SK-N-SH (cell line): ENCODE results near the gene ZNF503. TPM values are rescaled to one million over a fixed set of nuclear protein-coding genes. Genes with fewer than 3 reads are reported as not detected.
A peak's percentile ranks its signal among the peaks of the same experiment; 100 is the strongest.

ENCODE experiments used
- CTCF ChIA-PET: fragments of 300-600, 350-600 bp; formaldehyde crosslinking; extraction: SDS; loops from one replicate; lab custom pipeline; 2021; lab: Yijun Ruan, JAX
- POLR2A ChIA-PET: fragments of 350-600 bp; sonication (Branson Sonifier 250); formaldehyde crosslinking; extraction: SDS; loops from one replicate; lab custom pipeline; 2020; ENCODE audit warnings: antibody characterized with exemption, inconsistent platforms; lab: Yijun Ruan, JAX
- DNase-seq: peaks from one replicate; pipeline ENCODE4 v3.0.0; 2012
- H2AFZ ChIP-seq: fragments of 200-600 bp; sonication (generic); 2 replicates; pipeline ENCODE4 v1.8.1; 2016; ENCODE audit warnings: antibody characterized with exemption, mild to moderate bottlenecking, low read depth
- H3F3A ChIP-seq: fragments of 200-600 bp; sonication (generic); replicated peaks from 2 replicates; pipeline ENCODE3; 2016; ENCODE audit warnings: antibody characterized with exemption, mild to moderate bottlenecking; ENCODE audit not compliant: insufficient read depth
- H3K27ac ChIP-seq, 2 experiments: fragments of 200-500 bp in 1 of 2; fragments of 200-600 bp in 1 of 2; sonication (Bioruptor generic) in 1 of 2; sonication (generic), shearing (Covaris generic) in 1 of 2; 2 replicates each; pipeline versions ENCODE4 v1.5.1 to v1.6.1; 2014 to 2016; ENCODE audit warnings: low read depth in 2 of 2, inconsistent platforms in 1 of 2, low read length in 1 of 2, mild to moderate bottlenecking in 1 of 2, mixed read lengths in 1 of 2
- H3K27me3 ChIP-seq: fragments of 200-600 bp; sonication (generic), shearing (Covaris generic); 2 replicates; pipeline ENCODE4 v1.6.1; 2016; ENCODE audit warnings: mixed run types; ENCODE audit not compliant: insufficient read depth
- H3K36me3 ChIP-seq, 2 experiments: fragments of 200-500 bp in 1 of 2; fragments of 200-600 bp in 1 of 2; sonication (Bioruptor generic) in 1 of 2; sonication (generic) in 1 of 2; replicated peaks in 1 of 2; 2 replicates each; pipeline versions ENCODE3 to v1.5.1; 2014 to 2016; ENCODE audit warnings: low read length in 1 of 2, mild to moderate bottlenecking in 1 of 2; ENCODE audit not compliant: insufficient read depth in 2 of 2, control insufficient read depth in 1 of 2
- H3K4me1 ChIP-seq, 2 experiments: fragments of 200-500 bp in 1 of 2; fragments of 200-600 bp in 1 of 2; sonication (Bioruptor generic) in 1 of 2; sonication (generic), shearing (Covaris generic) in 1 of 2; 2 replicates each; pipeline versions ENCODE4 v1.5.1 to v1.6.1; 2014 to 2016; ENCODE audit warnings: low read depth in 1 of 2, low read length in 1 of 2, mixed run types in 1 of 2; ENCODE audit not compliant: insufficient read depth in 2 of 2, control insufficient read depth in 1 of 2
- H3K4me2 ChIP-seq: fragments of 200-600 bp; sonication (generic), shearing (Covaris generic); 2 replicates; pipeline ENCODE4 v1.6.1; 2017; ENCODE audit warnings: mixed run types
- H3K4me3 ChIP-seq, 2 experiments: fragments of 200-500 bp in 1 of 2; fragments of 200-600 bp in 1 of 2; sonication (Bioruptor generic) in 1 of 2; sonication (generic), shearing (Covaris generic) in 1 of 2; 2 replicates each; pipeline versions ENCODE4 v1.5.1 to v1.8.1; 2014 to 2016; ENCODE audit warnings: low read depth in 2 of 2, inconsistent platforms in 1 of 2, low read length in 1 of 2, mild to moderate bottlenecking in 1 of 2, mixed read lengths in 1 of 2, moderate library complexity in 1 of 2
- H3K79me2 ChIP-seq: fragments of 200-600 bp; sonication (generic); 2 replicates; pipeline ENCODE4 v1.8.1; 2017; ENCODE audit warnings: mild to moderate bottlenecking; ENCODE audit not compliant: insufficient read depth
- H3K9ac ChIP-seq: fragments of 200-600 bp; sonication (generic); 2 replicates; pipeline ENCODE4 v1.6.1; 2017; ENCODE audit warnings: mixed run types
- H3K9me2 ChIP-seq: fragments of 200-600 bp; sonication (generic); 2 replicates; pipeline ENCODE4 v1.6.1; 2017; ENCODE audit warnings: mixed run types
- H3K9me3 ChIP-seq: fragments of 200-600 bp; sonication (generic); 2 replicates; pipeline ENCODE4 v1.6.1; 2017; ENCODE audit warnings: mixed run types, mild to moderate bottlenecking, moderate library complexity
- H4K20me1 ChIP-seq: fragments of 200-600 bp; sonication (generic); 2 replicates; pipeline ENCODE4 v1.6.1; 2017; ENCODE audit warnings: mild to moderate bottlenecking, mixed run types; ENCODE audit not compliant: insufficient read depth
- CHD2 ChIP-seq: fragments of 150-350 bp; IDR thresholded peaks from 2 replicates; pipeline ENCODE4 v1.6.1; 2018; ENCODE audit warnings: low read length; ENCODE audit not compliant: partially characterized antibody
- CTCF ChIP-seq: fragments of 200-600 bp; sonication (generic); IDR thresholded peaks from 2 replicates; pipeline ENCODE4 v1.6.1; 2017; ENCODE audit warnings: antibody characterized with exemption, mild to moderate bottlenecking, moderate library complexity
- EP300 ChIP-seq, 2 experiments: IDR thresholded peaks; 2 replicates each; pipeline versions ENCODE4 v1.4.0 to v1.6.1; 2012; ENCODE audit warnings: borderline replicate concordance in 1 of 2, low read depth in 1 of 2, low read length in 1 of 2
- FOXM1 ChIP-seq: IDR thresholded peaks from 2 replicates; pipeline ENCODE4 v1.4.0; 2012; ENCODE audit warnings: low read depth, mild to moderate bottlenecking
- GABPA ChIP-seq: IDR thresholded peaks from 2 replicates; pipeline ENCODE4 v1.4.0; 2012; ENCODE audit warnings: low read depth, mild to moderate bottlenecking
- RAD21 ChIP-seq: IDR thresholded peaks from 2 replicates; pipeline ENCODE4 v1.6.1; 2012; ENCODE audit warnings: mild to moderate bottlenecking, low read length
- RCOR1 ChIP-seq: fragments of 150-350 bp; IDR thresholded peaks from 2 replicates; pipeline ENCODE4 v1.6.1; 2017; ENCODE audit warnings: antibody characterized with exemption, low read length
- YY1 ChIP-seq: IDR thresholded peaks from 2 replicates; pipeline ENCODE4 v1.4.0; 2012; ENCODE audit warnings: low read depth, mild to moderate bottlenecking
- WGBS: methylation state at CpG from one replicate; pipeline ENCODE4 v1.1.6; 2017; ENCODE audit warnings: low lambda C conversion rate; 5-methylcytosine and 5-hydroxymethylcytosine counted together
- polyA plus RNA-seq, 3 experiments: library from polyadenylated mRNA; depleted of rRNA; stranded (reverse); fragments of >200 nt; gene quantifications; 2 replicates each; pipeline ENCODE4 v1.2.3, GENCODE V29; 2012

ZNF503 gene
- polyA plus RNA-seq, 1 of the 3 experiments (the other 2 are of a cell fraction): 5.9 TPM

GRCh38 chr10:75414527-75414926, 13.0 kb upstream of the ZNF503 start:
- 81% methylated on average over 1 of the region's 1 CpG for WGBS
- Histone ChIP-seq H3K27me3 (no peaks in the 10 kb centered on the region), H2AFZ (no peak overlapping the region), H3K36me3 (no peaks in the 10 kb centered on the region), H3K27ac (no peak overlapping the region), H3K79me2 (no peaks in the 10 kb centered on the region), H3F3A (peaks cover 5% of the 10 kb centered on the region), H3K9me2 (no peaks in the 10 kb centered on the region), H4K20me1 (no peaks in the 10 kb centered on the region), H3K4me3 (no peak overlapping the region), H3K4me1 (peaks cover 0 to 2% of the 10 kb centered on the region in 2 experiments; a peak in 1 of 4 replicates), H3K4me2 (no peak overlapping the region), H3K9me3 (no peaks in the 10 kb centered on the region), H3K9ac (no peak overlapping the region)
- no peak for TF ChIP-seq GABPA
- TF ChIP-seq FOXM1: no peak
- no peak for TF ChIP-seq RAD21
- no peak for TF ChIP-seq RCOR1
- TF ChIP-seq EP300 (IDR thresholded peaks at IDR 0.05; ENCODE audit: borderline replicate concordance in 1 of 2, low read depth in 1 of 2, low read length in 1 of 2): no peak
- TF ChIP-seq CTCF: no peak
- POLR2A ChIA-PET: no interaction called here
- CTCF ChIA-PET: interaction anchor here (1.3 kb wide), 1 partner anchor 622 kb away, joined by 3 read pairs; no protein-coding TSS in a partner anchor
- no peak for DNase-seq

- POLR2A ChIA-PET: interaction anchor here (1.2 kb wide), 1 partner anchor 98 kb away, joined by 4 read pairs; no protein-coding TSS in a partner anchor
- H3K9ac ChIP-seq: no peak overlapping the region
- TF ChIP-seq CHD2 (no peak), YY1 (no peak)
These were observed 8.8 kb upstream of the ZNF503 start for GRCh38 chr10:75410132-75411005.

More at GRCh38 chr10:75410132-75411005, 8.8 kb upstream of the ZNF503 start:
- Histone ChIP-seq H2AFZ (no peak overlapping the region; the same call in 1 of the 2 replicates), H3K9me3 (no peaks in the 10 kb centered on the region), H3K4me2 (peak overlapping the region; percentile 93; the same call in 1 of the 2 replicates), H3K4me3 (no peak overlapping the region), H3K9me2 (no peaks in the 10 kb centered on the region), H3K4me1 (peaks cover 0 to 6% of the 10 kb centered on the region in 2 experiments; a peak in 1 of 4 replicates), H3K27ac (no peak overlapping the region), H3K36me3 (peaks cover 0 to 7% of the 10 kb centered on the region in 2 experiments), H3F3A (peaks cover 5% of the 10 kb centered on the region), H3K27me3 (no peaks in the 10 kb centered on the region), H4K20me1 (no peaks in the 10 kb centered on the region), H3K79me2 (0 out of 2 replicates have a peak, but pooled peaks cover 4% of the 10 kb centered on the region)
- no peak for DNase-seq
- WGBS: 91% methylated on average over 10 of the region's 10 CpGs
- CTCF ChIA-PET: interaction anchor here (0.6 to 0.9 kb wide), 2 partner anchors 11 to 33 kb away, joined by 3 read pairs; no protein-coding TSS in a partner anchor
